Right hindlimb (tissue), 1 donor: ENCODE data around the gene UNC5CL.
A peak's percentile ranks its signal among the peaks of the same experiment; 100 is the strongest.

Experiments used
- DNase-seq: peaks from one replicate; pipeline ENCODE4 v3.0.0-alpha.2; 2018

Gene UNC5CL

GRCh38 chr6:41063884-41064285 lies 24.9 kb upstream of the UNC5CL start:
- DNase-seq, result no peak

- no peak for DNase-seq
Observed at GRCh38 chr6:41062056-41062455, 23.0 kb upstream of the UNC5CL start.

- no peak for DNase-seq
Observed at GRCh38 chr6:41061196-41061726, 22.2 kb upstream of the UNC5CL start.

- DNase-seq, result no peak
Observed at GRCh38 chr6:41059556-41059955, 20.5 kb upstream of the UNC5CL start.

GRCh38 chr6:41058783-41059181 lies 19.8 kb upstream of the UNC5CL start:
- no peak for DNase-seq

- no peak for DNase-seq
Observed at GRCh38 chr6:41056768-41057490, 17.9 kb upstream of the UNC5CL start.

- DNase-seq, result no peak
Observed at GRCh38 chr6:41055149-41055548, 16.1 kb upstream of the UNC5CL start.

GRCh38 chr6:41054511-41054910 lies 15.5 kb upstream of the UNC5CL start:
- no peak for DNase-seq

GRCh38 chr6:41053041-41053440 lies 14.0 kb upstream of the UNC5CL start, which contains the start of gene APOBEC2:
APOBEC2 (plus strand) TSS chr6:41053202; CDS start chr6:41053348, 146 bp downstream.
- DNase-seq, result peak; percentile 56

GRCh38 chr6:41051873-41052272 lies 12.9 kb upstream of the UNC5CL start:
- DNase-seq, result no peak

GRCh38 chr6:41050536-41050935 lies 11.5 kb upstream of the UNC5CL start:
- no peak for DNase-seq

- no peak for DNase-seq
Observed at GRCh38 chr6:41049955-41050354, 10.9 kb upstream of the UNC5CL start.

- DNase-seq, result no peak
Observed at GRCh38 chr6:41049521-41049920, 10.5 kb upstream of the UNC5CL start.

- DNase-seq, result peak; percentile 57
Observed at GRCh38 chr6:41047745-41048732, 9.0 kb upstream of the UNC5CL start.

- no peak for DNase-seq
Observed at GRCh38 chr6:41047306-41047705, 8.3 kb upstream of the UNC5CL start.

GRCh38 chr6:41046084-41046483 lies 7.1 kb upstream of the UNC5CL start:
- DNase-seq, result no peak

GRCh38 chr6:41045664-41046063 lies 6.6 kb upstream of the UNC5CL start:
- no peak for DNase-seq

GRCh38 chr6:41043151-41043550 lies 4.1 kb upstream of the UNC5CL start:
- no peak for DNase-seq

GRCh38 chr6:41042226-41043055 lies 3.4 kb upstream of the UNC5CL start, which contains the start of gene TSPO2:
TSPO2 (plus strand) TSS chr6:41042467; CDS start chr6:41042986, 519 bp downstream.
- DNase-seq, result no peak

GRCh38 chr6:41040940-41041536 lies 2.0 kb upstream of the UNC5CL start:
- no peak for DNase-seq

- no peak for DNase-seq
Observed at GRCh38 chr6:41040101-41040939, 1.3 kb upstream of the UNC5CL start.
